NCI-H2029 (cell line): ENCODE data around the gene CSTB.

Experiments
- DNase-seq: peaks from one replicate; lab custom pipeline; 2025; lab: John Stamatoyannopoulos, UW

The CSTB gene

DNA sequence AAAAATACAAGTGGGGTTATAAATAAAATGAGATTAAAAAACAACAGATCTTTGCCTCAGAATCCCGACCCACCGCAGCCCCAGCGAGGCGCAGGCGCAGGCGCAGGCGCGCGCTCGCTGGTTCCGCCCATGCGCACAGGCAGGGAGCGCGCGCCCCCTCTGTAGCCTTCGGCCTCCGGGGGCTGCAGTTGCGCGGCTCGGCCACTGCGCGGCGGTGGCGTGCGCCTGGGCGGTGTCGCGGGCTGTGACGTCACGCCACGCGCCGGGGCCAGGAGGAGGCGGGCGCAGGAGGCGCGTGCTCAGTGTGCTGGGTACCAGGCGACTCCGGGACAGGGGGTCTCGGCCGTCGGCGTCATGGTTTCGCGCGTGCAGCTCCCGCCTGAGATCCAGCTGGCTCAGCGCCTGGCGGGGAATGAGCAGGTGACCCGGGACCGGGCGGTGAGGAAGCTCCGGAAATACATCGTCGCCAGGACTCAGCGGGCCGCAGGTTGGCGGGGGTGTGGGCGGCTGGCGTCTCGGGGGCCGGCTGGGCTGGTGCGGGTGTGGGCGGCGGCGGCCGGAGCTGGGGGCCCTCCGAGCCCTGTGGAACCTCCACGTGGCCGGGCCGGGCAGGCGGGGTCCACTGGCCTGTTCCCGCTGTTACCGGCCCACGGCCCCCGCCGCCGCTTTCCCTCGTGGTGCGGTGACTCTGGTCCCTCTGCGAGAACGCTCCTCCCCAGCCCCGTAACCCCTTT, 13.3 kb upstream of the CSTB start, which contains the start of gene RRP1:
RRP1 (plus strand) TSS at position 302 of the 734 bp plus-strand sequence; CDS start at position 355, 53 bp downstream.
- DNase-seq = peak; percentile 86

DNA sequence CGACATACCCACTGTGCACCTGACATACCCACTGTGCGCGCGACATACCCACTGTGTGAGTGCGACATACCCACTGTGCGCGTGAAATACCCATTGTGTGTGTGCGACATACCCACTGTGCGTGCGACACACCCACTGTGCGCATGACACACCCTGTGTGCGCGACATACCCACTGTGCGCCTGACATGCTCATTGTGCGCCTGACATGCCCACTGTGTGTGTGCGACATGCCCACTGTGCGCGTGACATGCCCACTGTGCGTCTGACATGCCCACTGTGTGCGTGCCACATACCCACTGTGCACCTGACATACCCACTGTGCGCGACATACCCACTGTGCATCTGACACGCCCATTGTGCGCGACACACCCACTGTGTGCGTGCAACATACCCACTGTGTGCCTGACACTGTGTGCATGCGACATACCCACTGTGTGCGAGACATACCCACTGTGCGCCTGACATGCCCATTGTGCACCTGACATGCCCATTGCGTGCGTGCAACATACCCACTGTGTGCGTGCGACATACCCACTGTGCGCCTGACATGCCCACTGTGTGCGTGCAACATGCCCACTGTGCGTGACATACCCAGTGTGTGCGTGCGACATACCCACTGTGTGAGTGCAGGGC, 10.8 kb upstream of the CSTB start:
- no peak for DNase-seq

GRCh38 chr21:43786300-43786806, 10.2 kb upstream of the CSTB start:
- DNase-seq = no peak

DNA sequence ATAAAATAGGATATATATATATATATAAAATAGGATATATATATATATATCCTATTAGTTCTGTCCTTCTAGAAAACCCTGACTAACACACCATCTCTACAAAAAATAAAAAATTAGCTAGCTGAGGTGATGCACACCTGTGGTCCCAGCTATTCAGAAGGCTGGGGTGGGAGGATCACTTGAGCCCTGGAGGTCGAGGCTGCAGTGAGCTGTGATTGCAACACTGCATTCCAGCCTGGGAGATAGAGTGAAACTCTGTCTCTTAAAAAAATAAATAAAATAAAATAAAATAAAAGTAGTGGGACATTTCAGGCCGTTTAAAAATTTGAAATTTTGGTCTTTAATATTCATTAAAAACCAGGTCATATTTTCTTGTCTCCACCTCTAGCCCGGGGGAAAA, 9.0 kb upstream of the CSTB start:
- DNase-seq = no peak

- no peak for DNase-seq
Observed at GRCh38 chr21:43783098-43783700, 7.1 kb upstream of the CSTB start.

DNA sequence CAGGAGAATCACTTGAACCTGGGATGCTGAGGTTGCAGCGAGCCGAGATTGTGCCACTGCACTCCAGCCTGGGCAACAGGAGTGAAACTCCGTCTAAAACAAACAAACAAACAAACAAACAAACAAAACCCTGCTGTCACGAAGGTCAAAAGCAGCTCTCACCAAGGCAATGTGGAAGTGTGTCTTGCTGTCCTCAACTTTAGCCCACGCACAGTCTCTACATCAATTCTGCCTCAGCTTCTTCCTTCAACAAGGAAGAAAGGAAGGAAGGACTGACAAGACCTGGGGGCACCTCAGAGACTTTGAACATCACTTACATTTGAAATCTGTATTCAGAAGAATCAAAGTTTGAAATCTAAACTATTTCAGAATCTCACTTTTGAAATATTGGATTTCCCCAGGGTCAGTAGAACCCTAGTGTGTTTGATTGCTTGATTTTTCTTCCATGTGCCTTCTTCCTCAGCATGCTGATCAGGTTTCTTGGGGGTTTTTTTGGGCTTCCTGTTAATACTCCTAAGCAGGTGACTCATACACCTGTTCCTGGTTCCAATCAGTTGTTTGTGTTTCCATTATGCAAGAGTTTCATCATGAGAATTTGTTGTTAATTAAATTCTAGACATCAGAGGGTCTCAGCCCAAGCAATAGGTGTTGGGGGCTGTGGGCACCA, 6.5 kb upstream of the CSTB start:
- DNase-seq = no peak

DNA sequence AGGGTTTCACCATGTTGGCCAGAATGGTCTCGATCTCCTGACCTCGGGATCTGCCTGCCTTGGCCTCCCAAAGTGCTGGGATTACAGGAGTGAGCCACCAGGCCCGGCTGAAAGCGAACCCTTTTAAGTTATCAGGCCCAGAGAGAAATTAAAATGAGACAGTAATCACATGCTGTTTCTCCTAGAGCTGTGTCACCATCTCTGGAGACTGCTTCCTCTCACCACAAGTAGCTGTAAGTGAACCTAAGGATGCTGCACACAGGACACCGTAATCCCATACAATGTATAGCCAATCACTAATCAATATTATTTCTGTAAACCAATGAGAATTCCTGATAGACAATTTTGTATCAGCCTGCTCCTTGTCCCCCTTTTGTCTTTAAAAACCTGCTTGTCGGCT, 5.7 kb upstream of the CSTB start:
- no peak for DNase-seq

GRCh38 chr21:43779660-43780059, 3.6 kb upstream of the CSTB start:
- peak; percentile 39 for DNase-seq

DNA sequence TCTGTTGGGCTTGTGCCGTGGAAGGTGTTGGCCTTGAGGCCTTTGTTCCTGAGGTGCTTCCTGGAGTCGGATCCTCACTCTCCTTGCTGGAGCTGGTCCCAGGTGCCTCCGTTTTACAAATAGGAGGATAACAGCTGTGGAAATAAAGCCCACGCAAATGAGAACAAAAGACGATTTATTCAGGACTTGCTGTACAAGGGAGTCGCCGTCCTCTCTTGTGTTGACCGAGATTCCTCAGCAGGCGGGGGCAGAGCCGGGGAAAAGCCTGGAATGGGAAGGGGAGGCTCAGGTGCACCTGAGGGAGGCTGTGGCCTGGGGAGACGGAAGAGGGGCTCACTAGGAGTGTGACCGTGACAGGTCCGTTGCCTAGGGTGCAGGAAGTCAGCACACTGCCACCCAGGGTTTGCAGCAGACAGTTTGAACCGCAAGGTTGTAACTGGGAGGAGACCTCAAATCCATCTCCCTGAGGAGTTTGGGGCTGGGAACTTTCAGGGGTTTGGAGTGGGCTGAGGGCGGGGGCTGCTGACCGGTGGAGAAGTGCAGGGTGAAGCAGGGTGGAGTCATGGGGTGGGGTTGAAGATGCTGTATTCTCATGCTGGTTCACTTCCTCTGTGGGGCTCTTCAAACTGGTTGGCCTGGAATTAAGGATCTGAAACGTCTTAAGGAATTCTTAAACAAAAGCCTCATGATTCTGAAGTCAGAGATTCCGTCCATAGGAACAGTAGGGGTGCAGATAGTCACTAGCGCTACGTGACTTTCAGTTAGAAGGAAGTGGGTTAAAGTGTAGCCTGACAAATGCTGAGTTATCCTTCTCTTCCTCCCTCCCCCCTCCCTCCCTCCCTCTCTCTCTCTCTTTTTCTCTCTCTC, 2.6 kb upstream of the CSTB start:
- DNase-seq = no peak

DNA sequence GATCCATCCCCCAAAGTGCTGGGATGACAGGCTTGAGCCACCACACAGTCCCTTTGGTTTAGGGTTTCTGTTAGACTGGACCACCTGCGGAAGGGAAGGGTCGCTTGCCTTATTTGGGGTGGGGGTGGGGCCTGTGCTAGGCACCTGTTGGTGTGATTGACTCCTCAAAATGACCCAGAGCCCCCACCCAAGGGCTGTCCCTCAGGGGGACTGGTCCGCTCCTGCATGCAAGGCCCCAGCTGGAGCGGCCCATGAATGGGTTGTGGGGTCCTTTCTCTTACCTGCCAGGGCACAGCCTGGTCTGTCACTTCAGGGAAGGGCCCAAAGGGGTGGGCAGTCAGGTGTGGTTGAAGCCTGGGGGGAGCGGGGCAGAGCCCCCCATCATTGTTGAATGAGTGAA, 1.8 kb upstream of the CSTB start:
- no peak for DNase-seq

- no peak for DNase-seq
Observed at GRCh38 chr21:43775190-43775589, 918 bp downstream of the CSTB start.

GRCh38 chr21:43774163-43774562, 1.9 kb downstream of the CSTB start:
- no peak for DNase-seq

DNA sequence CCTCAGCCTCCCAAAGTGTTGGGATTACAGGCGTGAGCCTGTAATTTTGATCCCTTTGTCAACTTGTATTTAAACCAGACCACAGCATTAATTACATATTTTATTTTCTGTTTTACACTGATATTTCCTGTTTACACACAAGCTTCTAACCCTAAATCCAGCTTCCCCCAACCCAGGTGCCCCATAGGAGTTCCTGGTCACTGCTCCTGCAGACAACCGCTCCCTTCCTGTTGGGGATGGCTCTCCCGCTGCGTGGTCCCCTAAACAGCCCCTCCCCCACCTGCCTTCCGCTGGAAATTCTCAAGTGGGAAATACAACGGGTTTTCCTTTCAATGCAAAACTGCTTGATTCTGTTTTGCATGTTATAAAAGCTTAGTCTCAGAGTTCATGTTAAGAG, 3.7 kb downstream of the CSTB start:
- DNase-seq = no peak

DNA sequence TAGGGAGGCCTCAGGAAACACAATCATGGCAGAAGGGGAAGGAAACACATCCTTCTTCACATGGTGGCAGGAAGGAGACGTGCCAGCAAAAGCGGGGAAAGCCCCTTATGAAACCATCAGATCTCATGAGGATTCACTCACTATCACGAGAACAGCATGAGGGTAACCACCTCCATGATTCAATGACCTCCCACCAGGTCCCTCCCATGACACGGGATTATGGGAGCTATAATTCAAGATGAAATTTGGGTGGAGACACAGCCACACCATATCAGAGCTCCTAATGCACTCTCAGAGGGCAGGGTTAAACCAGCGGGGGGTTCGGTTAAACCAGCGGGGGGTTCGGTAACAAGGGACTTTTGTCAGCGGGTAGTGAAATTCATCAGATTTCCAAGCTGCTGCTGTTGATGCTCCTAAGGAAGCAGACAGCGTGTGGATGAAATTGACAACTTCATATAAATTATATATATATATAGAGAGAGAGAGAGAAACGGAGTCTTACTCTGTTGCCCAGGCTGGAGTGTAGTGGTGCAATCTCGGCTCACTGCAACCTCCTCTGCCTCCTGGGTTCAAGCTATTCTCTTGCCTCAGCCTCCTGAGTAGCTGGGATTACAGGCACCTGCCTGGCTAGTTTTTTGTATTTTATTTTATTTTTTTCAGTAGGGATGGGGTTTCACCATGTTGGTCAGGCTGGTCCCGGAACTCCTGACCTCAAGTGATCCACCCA, 4.2 kb downstream of the CSTB start:
- DNase-seq = no peak

- no peak for DNase-seq
Observed at GRCh38 chr21:43771199-43771675, 4.9 kb downstream of the CSTB start.

DNA sequence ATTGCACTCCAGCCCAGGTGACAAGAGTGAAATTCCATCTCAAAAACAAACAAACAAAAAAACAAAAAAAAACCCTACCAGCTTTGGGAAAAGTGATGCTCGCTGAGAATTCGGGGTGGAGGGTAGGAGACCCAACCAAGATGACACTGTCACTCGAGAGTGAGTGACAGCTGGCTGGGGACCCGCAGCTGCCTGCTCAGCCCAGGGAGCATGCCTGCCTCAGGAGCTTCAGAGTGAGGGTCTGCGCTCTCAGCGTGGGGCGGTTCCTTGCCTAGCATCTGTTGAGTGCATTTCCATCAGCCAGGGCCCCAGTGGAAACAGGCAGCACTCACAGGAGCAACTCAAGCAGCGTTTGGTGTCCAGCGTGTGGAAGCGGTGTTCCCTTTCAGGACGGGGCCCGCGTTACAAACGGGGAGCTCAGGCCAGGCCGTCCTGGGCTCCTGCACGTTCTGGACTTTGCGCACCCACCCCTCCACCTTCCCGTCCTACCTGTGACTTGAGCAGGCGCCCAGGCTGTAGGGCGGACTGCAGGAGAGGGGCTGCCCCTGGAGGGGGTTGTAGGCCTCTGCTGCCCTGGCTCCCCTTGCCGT, 5.9 kb downstream of the CSTB start:
- no peak for DNase-seq

DNA sequence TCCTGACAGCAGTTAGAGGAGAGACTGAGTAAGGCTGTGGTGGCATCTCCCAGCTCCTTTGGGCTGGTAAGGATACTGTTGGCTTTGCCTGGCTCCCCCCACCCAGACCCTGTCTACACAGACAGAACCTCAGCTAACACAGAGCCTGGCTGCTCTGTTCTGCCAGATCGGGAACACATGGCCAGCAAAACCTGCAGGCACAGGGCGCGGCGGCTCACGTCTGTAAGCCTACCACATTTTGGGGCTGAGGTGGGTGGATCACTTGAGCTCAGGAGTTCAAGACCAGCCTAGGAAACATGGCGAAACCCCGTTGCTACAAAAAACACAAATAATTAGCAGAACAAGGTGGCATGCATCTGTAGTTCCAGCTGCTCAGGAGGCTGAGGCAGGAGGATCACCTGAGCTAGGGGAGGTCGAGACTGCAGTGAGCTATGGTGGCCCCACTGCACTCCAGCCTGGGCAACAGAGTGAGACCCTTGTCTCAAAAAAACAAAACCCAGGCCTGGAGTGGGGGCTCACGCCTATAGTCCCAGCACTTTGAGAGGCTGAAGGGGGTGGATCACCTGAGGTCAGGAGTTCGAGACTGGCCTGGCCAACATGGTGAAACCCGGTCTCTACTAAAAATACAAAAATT, 6.7 kb downstream of the CSTB start:
- no peak for DNase-seq

- no peak for DNase-seq
Observed at GRCh38 chr21:43768868-43769167, 7.3 kb downstream of the CSTB start.

- no peak for DNase-seq
Observed at GRCh38 chr21:43767984-43768867, 7.9 kb downstream of the CSTB start.
